HepG2 (cell line): ENCODE data around the gene TNS1. TPM values are rescaled to one million over a fixed set of nuclear protein-coding genes. Genes with fewer than 3 reads are reported as not detected.

Experiments
- ARNTL ChIP-seq: sonication (generic); formaldehyde crosslinking; IDR thresholded peaks from 2 replicates; pipeline ENCODE4 v1.4.0; 2020; ENCODE audit warnings: mild to moderate bottlenecking, missing genetic modification reagents
- ATF6 ChIP-seq: sonication (generic); formaldehyde crosslinking; conservative IDR thresholded peaks from 2 replicates; pipeline ENCODE4 v1.4.0; 2020; ENCODE audit warnings: missing genetic modification reagents
- DPF2 ChIP-seq: sonication (generic); formaldehyde crosslinking; IDR thresholded peaks from 2 replicates; pipeline ENCODE4 v1.4.0; 2020; ENCODE audit warnings: mild to moderate bottlenecking, low read depth, missing genetic modification reagents, borderline replicate concordance
- MED1 ChIP-seq: sonication (generic); formaldehyde crosslinking; IDR thresholded peaks from 2 replicates; pipeline ENCODE4 v1.4.0; 2020; ENCODE audit warnings: missing genetic modification reagents
- POLR2A ChIP-seq, 2 experiments: IDR thresholded peaks; 2 replicates each; pipeline ENCODE4 v1.6.1; 2011; ENCODE audit warnings: low read depth in 2 of 2, low read length in 2 of 2, mild to moderate bottlenecking in 1 of 2, moderate library complexity in 1 of 2; ENCODE audit not compliant: insufficient read depth in 1 of 2
- SMAD1 ChIP-seq: sonication (generic); formaldehyde crosslinking; IDR thresholded peaks from 2 replicates; pipeline ENCODE4 v1.4.0; 2020; ENCODE audit warnings: missing genetic modification reagents, low read depth, mild to moderate bottlenecking, borderline replicate concordance
- STAG1 ChIP-seq: sonication (generic); formaldehyde crosslinking; IDR thresholded peaks from 2 replicates; pipeline ENCODE4 v1.4.0; 2020; ENCODE audit warnings: missing genetic modification reagents
- TARDBP ChIP-seq: sonication (generic); formaldehyde crosslinking; IDR thresholded peaks from 2 replicates; pipeline ENCODE4 v1.8.0; 2022; ENCODE audit warnings: mild to moderate bottlenecking, missing genetic modification reagents
- ZBTB7B ChIP-seq: sonication (generic); formaldehyde crosslinking; IDR thresholded peaks from 2 replicates; pipeline ENCODE4 v1.4.0; 2020; ENCODE audit warnings: missing genetic modification reagents
- ZNF572 ChIP-seq: sonication (generic); formaldehyde crosslinking; IDR thresholded peaks from 2 replicates; pipeline ENCODE4 v1.5.1; 2020; ENCODE audit warnings: mild to moderate bottlenecking, missing genetic modification reagents
- ZNF800 ChIP-seq: sonication (generic); formaldehyde crosslinking; IDR thresholded peaks from 2 replicates; pipeline ENCODE4 v1.4.0; 2020; ENCODE audit warnings: missing genetic modification reagents
- ZSCAN30 ChIP-seq: sonication (generic); formaldehyde crosslinking; IDR thresholded peaks from 2 replicates; pipeline ENCODE4 v1.5.0; 2020; ENCODE audit warnings: mild to moderate bottlenecking, missing genetic modification reagents
- polyA plus RNA-seq, 8 experiments: library from polyadenylated mRNA; depleted of rRNA in 3 of 8; stranded (reverse) in 7 of 8; unstranded in 1 of 8; fragments of >200 nt; fragmentation: Illumina TruSeq in 4 of 8; extraction: Trizol in 4 of 8; gene quantifications; 2 replicates each; pipeline versions ENCODE4 v1.2.1 to v1.2.3, GENCODE V29; 2011 to 2016; ENCODE audit warnings: low read depth in 4 of 8, missing spikeins in 1 of 8, mixed read lengths in 1 of 8; ENCODE audit not compliant: insufficient read depth in 1 of 8
- total RNA-seq, 5 experiments: library from RNA; depleted of rRNA; stranded (reverse); fragments of >200 nt; fragmentation: Illumina TruSeq; extraction: Trizol; gene quantifications; 2 replicates each; pipeline ENCODE4 v1.2.3, GENCODE V29; 2016; ENCODE audit warnings: low read depth in 1 of 5
- TF ChIP-seq, protein P1 (sequence below): sonication (generic); formaldehyde crosslinking; IDR thresholded peaks from 2 replicates; pipeline ENCODE4 v1.4.0; 2020; ENCODE audit warnings: mild to moderate bottlenecking, missing genetic modification reagents, borderline replicate concordance

The TNS1 gene
- total and polyA plus RNA-seq, 2 of the 13 experiments (the other 11 are each of a cell fraction or from before 2014, with no cell fraction given) = 1.9 to 118 TPM

DNA sequence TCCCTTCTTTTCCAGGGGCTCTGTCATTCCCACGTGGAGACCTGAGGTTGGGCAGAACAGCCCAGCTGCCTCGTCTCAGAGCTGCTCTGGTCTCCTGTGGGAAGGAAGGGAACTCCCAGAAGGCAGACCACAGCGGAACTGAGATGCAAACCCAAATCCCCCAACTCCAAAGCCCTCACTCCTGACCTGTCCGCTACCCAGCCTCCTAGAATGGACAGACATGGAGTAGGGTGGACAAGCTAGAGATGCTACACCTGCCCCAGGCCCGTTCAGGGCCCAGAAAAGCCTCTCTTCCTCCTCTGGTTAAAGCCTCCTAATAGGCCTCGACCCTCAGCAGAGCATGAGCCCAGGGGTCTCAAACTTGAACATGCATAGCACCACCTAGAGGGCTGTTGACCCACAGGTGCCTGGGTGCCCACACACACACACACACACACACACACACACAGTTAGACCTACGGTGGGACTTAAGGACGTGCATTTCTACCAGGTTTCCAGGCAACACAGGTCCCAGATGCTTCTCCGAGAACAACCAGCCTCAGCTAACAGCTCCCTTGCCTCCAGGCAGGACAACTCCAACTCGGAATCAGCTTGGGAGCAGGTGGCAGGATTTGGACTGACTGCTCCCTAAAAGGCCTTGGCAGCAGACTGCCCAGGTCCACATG, 93.5 kb downstream of the TNS1 start (continued):
- TF ChIP-seq MED1 (CRISPR knock-in tag) (0 out of 2 replicates have a peak, but pooled peaks have one; percentile 19), ZNF800 (no peak), ARNTL (0 out of 2 replicates have a peak, but pooled peaks have one; percentile 48), ATF6 (CRISPR knock-in tag) (no peak), POLR2A (IDR thresholded peaks at IDR 0.05; ENCODE audit: insufficient read depth in 1 of 2, low read depth in 2 of 2, low read length in 2 of 2) (no peak), ZSCAN30 (CRISPR knock-in tag) (no peak), STAG1 (CRISPR knock-in tag) (peak; percentile 43), ZNF572 (0 out of 2 replicates have a peak, but pooled peaks have one; percentile 69), SMAD1 (0 out of 2 replicates have a peak, but pooled peaks have one; percentile 24), ZBTB7B (CRISPR knock-in tag) (peak; percentile 66; the same call in 1 of the 2 replicates), TARDBP (CRISPR knock-in tag) (0 out of 2 replicates have a peak, but pooled peaks have one; percentile 36), DPF2 (CRISPR knock-in tag) (peak; percentile 36; the same call in 1 of the 2 replicates)
- TF ChIP-seq, protein P1, sequence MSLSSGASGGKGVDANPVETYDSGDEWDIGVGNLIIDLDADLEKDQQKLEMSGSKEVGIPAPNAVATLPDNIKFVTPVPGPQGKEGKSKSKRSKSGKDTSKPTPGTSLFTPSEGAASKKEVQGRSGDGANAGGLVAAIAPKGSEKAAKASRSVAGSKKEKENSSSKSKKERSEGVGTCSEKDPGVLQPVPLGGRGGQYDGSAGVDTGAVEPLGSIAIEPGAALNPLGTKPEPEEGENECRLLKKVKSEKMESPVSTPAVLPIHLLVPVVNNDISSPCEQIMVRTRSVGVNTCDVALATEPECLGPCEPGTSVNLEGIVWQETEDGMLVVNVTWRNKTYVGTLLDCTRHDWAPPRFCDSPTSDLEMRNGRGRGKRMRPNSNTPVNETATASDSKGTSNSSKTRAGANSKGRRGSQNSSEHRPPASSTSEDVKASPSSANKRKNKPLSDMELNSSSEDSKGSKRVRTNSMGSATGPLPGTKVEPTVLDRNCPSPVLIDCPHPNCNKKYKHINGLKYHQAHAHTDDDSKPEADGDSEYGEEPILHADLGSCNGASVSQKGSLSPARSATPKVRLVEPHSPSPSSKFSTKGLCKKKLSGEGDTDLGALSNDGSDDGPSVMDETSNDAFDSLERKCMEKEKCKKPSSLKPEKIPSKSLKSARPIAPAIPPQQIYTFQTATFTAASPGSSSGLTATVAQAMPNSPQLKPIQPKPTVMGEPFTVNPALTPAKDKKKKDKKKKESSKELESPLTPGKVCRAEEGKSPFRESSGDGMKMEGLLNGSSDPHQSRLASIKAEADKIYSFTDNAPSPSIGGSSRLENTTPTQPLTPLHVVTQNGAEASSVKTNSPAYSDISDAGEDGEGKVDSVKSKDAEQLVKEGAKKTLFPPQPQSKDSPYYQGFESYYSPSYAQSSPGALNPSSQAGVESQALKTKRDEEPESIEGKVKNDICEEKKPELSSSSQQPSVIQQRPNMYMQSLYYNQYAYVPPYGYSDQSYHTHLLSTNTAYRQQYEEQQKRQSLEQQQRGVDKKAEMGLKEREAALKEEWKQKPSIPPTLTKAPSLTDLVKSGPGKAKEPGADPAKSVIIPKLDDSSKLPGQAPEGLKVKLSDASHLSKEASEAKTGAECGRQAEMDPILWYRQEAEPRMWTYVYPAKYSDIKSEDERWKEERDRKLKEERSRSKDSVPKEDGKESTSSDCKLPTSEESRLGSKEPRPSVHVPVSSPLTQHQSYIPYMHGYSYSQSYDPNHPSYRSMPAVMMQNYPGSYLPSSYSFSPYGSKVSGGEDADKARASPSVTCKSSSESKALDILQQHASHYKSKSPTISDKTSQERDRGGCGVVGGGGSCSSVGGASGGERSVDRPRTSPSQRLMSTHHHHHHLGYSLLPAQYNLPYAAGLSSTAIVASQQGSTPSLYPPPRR (CRISPR knock-in tag) = peak; percentile 50; the same call in 1 of the 2 replicates
